ENCODE data around the gene FAM13A.

The FAM13A gene

DNA sequence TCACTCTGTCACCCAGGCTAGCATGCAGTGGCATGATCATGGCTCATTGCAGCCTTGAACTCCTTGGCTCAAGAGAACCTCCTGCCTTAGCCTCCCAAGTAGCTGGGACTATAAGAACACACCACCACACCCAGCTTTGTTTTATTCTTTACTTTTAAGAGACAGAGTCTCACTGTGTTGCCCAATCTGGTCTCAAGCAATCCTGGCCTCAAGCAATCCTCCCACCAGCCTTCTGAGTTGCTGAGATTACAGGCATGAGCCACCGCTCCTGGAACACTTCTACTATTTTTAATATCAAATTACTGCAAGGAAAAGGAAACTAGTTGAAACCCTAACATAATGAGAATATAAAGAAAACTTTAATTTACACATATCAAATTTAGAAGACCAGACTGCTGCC lies 85.4 kb downstream of the FAM13A start:
- no peak overlapping the region for H3K27ac Mint-ChIP-seq
- DNase-seq, result no peak
- H3K27me3 Mint-ChIP-seq, result peaks cover 8% of the 10 kb centered on the region
- H3K9me3 Mint-ChIP-seq, result peaks cover 12% of the 10 kb centered on the region
- H3K36me3 Mint-ChIP-seq, result peaks cover 5% of the 10 kb centered on the region
- H3K4me1 Mint-ChIP-seq, result no peaks in the 10 kb centered on the region
- H3K4me3 Mint-ChIP-seq, result no peak overlapping the region
- CTCF ChIA-PET, result no interaction called here

DNA sequence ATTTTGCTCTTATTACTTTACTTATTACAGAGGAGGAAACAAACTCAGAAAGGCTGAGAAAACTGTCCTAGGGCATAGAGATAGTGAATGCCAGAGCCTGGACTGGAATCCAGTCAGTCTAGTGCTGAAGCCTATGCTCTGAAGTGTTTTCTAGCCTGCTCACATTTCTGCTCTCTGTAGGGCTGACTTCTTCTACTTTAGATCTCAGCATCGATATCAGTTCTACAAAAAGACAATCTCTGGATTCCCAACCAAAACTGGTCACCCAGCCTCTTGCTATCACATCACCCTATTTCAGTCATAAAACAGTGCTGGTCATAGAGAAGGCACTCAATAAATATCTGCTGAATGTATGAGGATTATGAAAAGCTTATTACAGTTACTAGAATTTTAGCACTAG lies 87.2 kb downstream of the FAM13A start:
- H3K9me3 Mint-ChIP-seq, result peaks cover 12% of the 10 kb centered on the region
- CTCF ChIA-PET, result no interaction called here
- peaks cover 8% of the 10 kb centered on the region for H3K27me3 Mint-ChIP-seq
- DNase-seq, result no peak
- no peak overlapping the region for H3K4me3 Mint-ChIP-seq
- no peak overlapping the region for H3K27ac Mint-ChIP-seq
- H3K36me3 Mint-ChIP-seq, result peaks cover 8% of the 10 kb centered on the region
- no peaks in the 10 kb centered on the region for H3K4me1 Mint-ChIP-seq

GRCh38 chr4:88969271-88969670 lies 87.7 kb downstream of the FAM13A start:
- CTCF ChIA-PET, result no interaction called here
- H3K4me3 Mint-ChIP-seq, result no peak overlapping the region
- H3K9me3 Mint-ChIP-seq, result peaks cover 9% of the 10 kb centered on the region
- peaks cover 8% of the 10 kb centered on the region for H3K27me3 Mint-ChIP-seq
- H3K27ac Mint-ChIP-seq, result no peak overlapping the region
- no peaks in the 10 kb centered on the region for H3K4me1 Mint-ChIP-seq
- no peak for DNase-seq
- peaks cover 8% of the 10 kb centered on the region for H3K36me3 Mint-ChIP-seq

- no peak overlapping the region for H3K4me3 Mint-ChIP-seq
- H3K9me3 Mint-ChIP-seq, result peaks cover 4% of the 10 kb centered on the region
- H3K27me3 Mint-ChIP-seq, result peaks cover 8% of the 10 kb centered on the region
- peaks cover 3% of the 10 kb centered on the region for H3K4me1 Mint-ChIP-seq
- CTCF ChIA-PET, result no interaction called here
- H3K36me3 Mint-ChIP-seq, result peaks cover 5% of the 10 kb centered on the region
- no peak for DNase-seq
- H3K27ac Mint-ChIP-seq, result no peak overlapping the region
Measured at GRCh38 chr4:88967883-88968331, 89.1 kb downstream of the FAM13A start.

GRCh38 chr4:88965053-88965452 lies 91.9 kb downstream of the FAM13A start:
- H3K36me3 Mint-ChIP-seq, result peaks cover 7% of the 10 kb centered on the region
- no peak overlapping the region for H3K27ac Mint-ChIP-seq
- DNase-seq, result no peak
- CTCF ChIA-PET, result no interaction called here
- peaks cover 4% of the 10 kb centered on the region for H3K27me3 Mint-ChIP-seq
- H3K4me3 Mint-ChIP-seq, result no peak overlapping the region
- peaks cover 4% of the 10 kb centered on the region for H3K9me3 Mint-ChIP-seq
- H3K4me1 Mint-ChIP-seq, result peaks cover 12% of the 10 kb centered on the region

DNA sequence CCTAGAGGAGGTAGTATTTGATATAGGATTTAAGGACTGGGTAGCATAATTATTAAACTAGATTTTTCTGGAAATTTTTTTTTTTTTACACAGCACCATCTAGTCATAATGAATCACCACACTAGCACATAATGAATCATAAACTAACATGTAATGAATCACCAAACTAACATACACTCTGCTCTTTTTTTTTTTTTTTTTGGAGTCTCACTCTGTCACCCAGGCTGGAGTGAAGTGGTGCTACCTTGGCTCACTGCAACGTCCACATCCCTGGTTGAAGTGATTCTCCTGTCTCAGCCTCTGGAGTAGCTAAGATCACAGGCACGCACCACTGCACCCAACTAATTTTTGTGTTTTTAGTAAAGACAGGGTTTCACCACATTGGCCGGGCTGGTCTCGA lies 92.5 kb downstream of the FAM13A start:
- CTCF ChIA-PET, result interaction anchor here (1.0 kb wide), 1 partner anchor 73 kb away, joined by 3 read pairs; no protein-coding TSS in a partner anchor
- Mint-ChIP-seq H3K4me3 (no peak overlapping the region), H3K27ac (no peak overlapping the region), H3K4me1 (peaks cover 14% of the 10 kb centered on the region), H3K27me3 (peaks cover 4% of the 10 kb centered on the region), H3K9me3 (peaks cover 5% of the 10 kb centered on the region), H3K36me3 (peaks cover 10% of the 10 kb centered on the region)
- no peak for DNase-seq

GRCh38 chr4:88963817-88964216 lies 93.2 kb downstream of the FAM13A start:
- CTCF ChIA-PET, result interaction anchor here (1.0 kb wide), 1 partner anchor 73 kb away, joined by 3 read pairs; no protein-coding TSS in a partner anchor
- no peak overlapping the region for H3K4me3 Mint-ChIP-seq
- peaks cover 20% of the 10 kb centered on the region for H3K4me1 Mint-ChIP-seq

DNA sequence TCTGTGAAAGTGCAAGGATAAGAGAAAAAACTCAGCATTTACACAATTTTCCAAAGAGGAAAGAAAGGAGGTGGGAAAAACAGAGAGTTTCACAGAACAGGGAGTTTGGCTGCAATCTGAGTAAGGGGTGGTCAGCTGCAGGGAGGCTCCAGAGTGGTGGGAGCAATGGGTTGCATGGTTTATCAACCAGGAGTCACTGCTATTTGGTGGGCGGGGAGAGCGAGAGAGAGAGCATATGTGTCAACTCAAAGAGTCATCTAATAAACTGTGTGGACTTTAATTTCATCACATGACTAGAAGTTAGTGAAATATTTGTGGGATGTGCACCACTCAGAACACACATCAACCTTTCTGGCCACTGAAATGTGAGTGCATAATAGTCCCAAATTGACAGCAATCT lies 94.6 kb downstream of the FAM13A start:
- Mint-ChIP-seq H3K4me1 (peaks cover 25% of the 10 kb centered on the region), H3K27ac (no peak overlapping the region), H3K9me3 (peaks cover 23% of the 10 kb centered on the region), H3K4me3 (no peak overlapping the region), H3K36me3 (peaks cover 27% of the 10 kb centered on the region), H3K27me3 (no peaks in the 10 kb centered on the region)
- DNase-seq, result no peak
- CTCF ChIA-PET, result no interaction called here

More at GRCh38 chr4:88963817-88964216, 93.2 kb downstream of the FAM13A start:
- Mint-ChIP-seq H3K36me3 (peaks cover 16% of the 10 kb centered on the region), H3K27ac (no peak overlapping the region), H3K27me3 (no peaks in the 10 kb centered on the region), H3K9me3 (peaks cover 11% of the 10 kb centered on the region)
- no peak for DNase-seq

- Mint-ChIP-seq H3K27me3 (no peaks in the 10 kb centered on the region), H3K4me1 (peaks cover 30% of the 10 kb centered on the region), H3K4me3 (no peak overlapping the region), H3K9me3 (peaks cover 28% of the 10 kb centered on the region), H3K27ac (peak overlapping the region; percentile 64), H3K36me3 (peaks cover 33% of the 10 kb centered on the region)
- no peak for DNase-seq
- CTCF ChIA-PET, result no interaction called here
Measured at GRCh38 chr4:88960576-88960975, 96.4 kb downstream of the FAM13A start.

- no peak overlapping the region for H3K4me3 Mint-ChIP-seq
- CTCF ChIA-PET, result no interaction called here
- no peaks in the 10 kb centered on the region for H3K27me3 Mint-ChIP-seq
- no peak for DNase-seq
- H3K4me1 Mint-ChIP-seq, result peaks cover 50% of the 10 kb centered on the region
- H3K36me3 Mint-ChIP-seq, result peaks cover 42% of the 10 kb centered on the region
- peaks cover 29% of the 10 kb centered on the region for H3K9me3 Mint-ChIP-seq
- peak overlapping the region; percentile 19 for H3K27ac Mint-ChIP-seq
Measured at GRCh38 chr4:88958080-88958479, 98.9 kb downstream of the FAM13A start.

DNA sequence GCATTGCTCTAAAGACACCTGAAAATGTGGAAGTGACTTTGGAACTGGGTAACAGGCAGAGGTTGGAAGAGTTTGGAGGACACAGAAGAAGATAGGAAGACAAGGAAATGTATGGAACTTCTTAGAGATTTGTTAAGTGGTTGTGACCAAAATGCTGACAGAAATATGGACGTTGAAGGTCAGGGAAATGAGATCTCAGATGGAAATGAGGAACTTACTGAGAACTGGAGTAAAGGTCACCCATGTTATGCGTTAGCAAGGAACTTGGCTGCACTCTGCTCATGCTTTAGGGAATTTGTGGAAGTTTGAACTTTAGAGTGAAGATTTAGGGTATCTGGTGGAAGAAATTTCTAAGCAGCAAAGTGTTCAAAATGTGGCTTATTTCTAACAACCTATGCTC lies 99.4 kb downstream of the FAM13A start:
- Mint-ChIP-seq H3K4me3 (no peak overlapping the region), H3K27me3 (no peaks in the 10 kb centered on the region), H3K27ac (peak overlapping the region; percentile 19)

GRCh38 chr4:88955580-88956380 lies 101.2 kb downstream of the FAM13A start:
- CTCF ChIA-PET, result no interaction called here
- no peak for DNase-seq
- Mint-ChIP-seq H3K4me3 (no peak overlapping the region), H3K4me1 (peaks cover 69% of the 10 kb centered on the region), H3K27me3 (no peaks in the 10 kb centered on the region), H3K36me3 (peaks cover 59% of the 10 kb centered on the region), H3K27ac (no peak overlapping the region), H3K9me3 (peaks cover 38% of the 10 kb centered on the region)

More for the DNA sequence above, 99.4 kb downstream of the FAM13A start:
- H3K36me3 Mint-ChIP-seq, result peaks cover 45% of the 10 kb centered on the region
- peaks cover 54% of the 10 kb centered on the region for H3K4me1 Mint-ChIP-seq
- no peak for DNase-seq
- H3K9me3 Mint-ChIP-seq, result peaks cover 31% of the 10 kb centered on the region
- CTCF ChIA-PET, result no interaction called here

DNA sequence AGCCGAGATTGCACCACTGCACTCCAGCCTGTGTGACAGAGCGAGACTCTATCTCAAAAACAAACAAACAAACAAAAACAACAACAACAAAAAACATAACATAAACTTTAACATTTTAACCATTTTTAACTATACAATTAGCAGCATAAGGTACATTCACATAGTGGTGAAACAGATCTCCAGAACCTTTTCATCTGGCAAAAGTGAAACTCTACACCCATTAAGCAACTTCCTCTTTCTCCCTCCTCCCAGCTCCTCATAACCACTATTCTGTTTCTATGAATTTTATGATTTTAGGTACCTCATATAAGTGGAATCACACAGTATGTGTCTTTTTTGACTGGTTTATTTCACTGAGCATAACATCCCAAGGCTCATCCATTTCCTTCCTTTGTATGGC lies 103.6 kb downstream of the FAM13A start:
- CTCF ChIA-PET, result no interaction called here

GRCh38 chr4:88952081-88952480 lies 104.9 kb downstream of the FAM13A start:
- CTCF ChIA-PET, result no interaction called here
- Mint-ChIP-seq H3K36me3 (peaks cover 49% of the 10 kb centered on the region), H3K9me3 (peaks cover 27% of the 10 kb centered on the region), H3K27me3 (no peaks in the 10 kb centered on the region), H3K27ac (peak overlapping the region; percentile 78), H3K4me3 (no peak overlapping the region), H3K4me1 (peaks cover 80% of the 10 kb centered on the region)
- DNase-seq, result no peak

More for the DNA sequence above, 103.6 kb downstream of the FAM13A start:
- Mint-ChIP-seq H3K4me1 (peaks cover 75% of the 10 kb centered on the region), H3K9me3 (peaks cover 34% of the 10 kb centered on the region), H3K36me3 (peaks cover 46% of the 10 kb centered on the region), H3K27me3 (no peaks in the 10 kb centered on the region), H3K4me3 (no peak overlapping the region), H3K27ac (peak overlapping the region; percentile 90)
- DNase-seq, result no peak

GRCh38 chr4:88949605-88950004 lies 107.4 kb downstream of the FAM13A start:
- H3K9me3 Mint-ChIP-seq, result peaks cover 30% of the 10 kb centered on the region
- no peaks in the 10 kb centered on the region for H3K27me3 Mint-ChIP-seq
- H3K4me3 Mint-ChIP-seq, result no peak overlapping the region
- CTCF ChIA-PET, result no interaction called here
- peak; percentile 27 for DNase-seq
- peaks cover 50% of the 10 kb centered on the region for H3K36me3 Mint-ChIP-seq
- peak overlapping the region; percentile 81 for H3K27ac Mint-ChIP-seq
- peaks cover 75% of the 10 kb centered on the region for H3K4me1 Mint-ChIP-seq
